ENCODE data around the gene CCDC88B.

CCDC88B gene

GRCh38 chr11:64364911-64365310, 24.9 kb downstream of the CCDC88B start:
- Mint-ChIP-seq H3K9me3 (no peaks in the 10 kb centered on the region), H3K36me3 (ENCODE audit: low read depth) (peaks cover 45% of the 10 kb centered on the region), H3K4me1 (peaks cover 6% of the 10 kb centered on the region)

DNA sequence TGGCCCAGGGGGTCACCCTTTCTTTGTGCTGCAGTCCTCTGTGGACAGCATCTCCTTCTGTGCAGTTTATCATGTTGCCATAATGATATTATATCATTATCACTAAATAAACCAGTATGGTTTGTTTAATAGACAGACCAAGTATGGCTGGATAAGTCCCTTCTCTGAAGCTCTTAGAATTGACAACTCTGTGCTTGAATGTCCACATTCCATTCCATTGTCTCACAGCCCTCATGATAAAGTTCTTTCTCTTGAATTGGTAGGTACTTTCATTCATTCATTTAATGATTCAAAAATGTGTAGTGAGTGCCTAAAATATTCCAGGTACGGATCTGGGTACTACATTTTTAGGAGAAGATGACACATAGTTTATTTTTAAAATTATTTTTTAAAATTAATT, 26.7 kb downstream of the CCDC88B start:
- peaks cover 4% of the 10 kb centered on the region for H3K27me3 Mint-ChIP-seq (ENCODE audit: low read depth)
- H3K4me3 Mint-ChIP-seq = no peak overlapping the region
- H3K27ac Mint-ChIP-seq = no peak overlapping the region
- H3K4me1 Mint-ChIP-seq = no peaks in the 10 kb centered on the region
- no peaks in the 10 kb centered on the region for H3K9me3 Mint-ChIP-seq
- peaks cover 47% of the 10 kb centered on the region for H3K36me3 Mint-ChIP-seq (ENCODE audit: low read depth)
- TF ChIP-seq, protein P1, sequence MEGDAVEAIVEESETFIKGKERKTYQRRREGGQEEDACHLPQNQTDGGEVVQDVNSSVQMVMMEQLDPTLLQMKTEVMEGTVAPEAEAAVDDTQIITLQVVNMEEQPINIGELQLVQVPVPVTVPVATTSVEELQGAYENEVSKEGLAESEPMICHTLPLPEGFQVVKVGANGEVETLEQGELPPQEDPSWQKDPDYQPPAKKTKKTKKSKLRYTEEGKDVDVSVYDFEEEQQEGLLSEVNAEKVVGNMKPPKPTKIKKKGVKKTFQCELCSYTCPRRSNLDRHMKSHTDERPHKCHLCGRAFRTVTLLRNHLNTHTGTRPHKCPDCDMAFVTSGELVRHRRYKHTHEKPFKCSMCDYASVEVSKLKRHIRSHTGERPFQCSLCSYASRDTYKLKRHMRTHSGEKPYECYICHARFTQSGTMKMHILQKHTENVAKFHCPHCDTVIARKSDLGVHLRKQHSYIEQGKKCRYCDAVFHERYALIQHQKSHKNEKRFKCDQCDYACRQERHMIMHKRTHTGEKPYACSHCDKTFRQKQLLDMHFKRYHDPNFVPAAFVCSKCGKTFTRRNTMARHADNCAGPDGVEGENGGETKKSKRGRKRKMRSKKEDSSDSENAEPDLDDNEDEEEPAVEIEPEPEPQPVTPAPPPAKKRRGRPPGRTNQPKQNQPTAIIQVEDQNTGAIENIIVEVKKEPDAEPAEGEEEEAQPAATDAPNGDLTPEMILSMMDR (IDR thresholded peaks at IDR 0.05; ENCODE audit: unreplicated experiment in 3 of 3) = no peak

More at GRCh38 chr11:64364911-64365310, 24.9 kb downstream of the CCDC88B start:
- H3K4me3 Mint-ChIP-seq = no peak overlapping the region
- TF ChIP-seq, protein P1 (IDR thresholded peaks at IDR 0.05; ENCODE audit: unreplicated experiment in 3 of 3) = no peak
- no peak overlapping the region for H3K27ac Mint-ChIP-seq
- H3K27me3 Mint-ChIP-seq (ENCODE audit: low read depth) = peaks cover 4% of the 10 kb centered on the region

DNA sequence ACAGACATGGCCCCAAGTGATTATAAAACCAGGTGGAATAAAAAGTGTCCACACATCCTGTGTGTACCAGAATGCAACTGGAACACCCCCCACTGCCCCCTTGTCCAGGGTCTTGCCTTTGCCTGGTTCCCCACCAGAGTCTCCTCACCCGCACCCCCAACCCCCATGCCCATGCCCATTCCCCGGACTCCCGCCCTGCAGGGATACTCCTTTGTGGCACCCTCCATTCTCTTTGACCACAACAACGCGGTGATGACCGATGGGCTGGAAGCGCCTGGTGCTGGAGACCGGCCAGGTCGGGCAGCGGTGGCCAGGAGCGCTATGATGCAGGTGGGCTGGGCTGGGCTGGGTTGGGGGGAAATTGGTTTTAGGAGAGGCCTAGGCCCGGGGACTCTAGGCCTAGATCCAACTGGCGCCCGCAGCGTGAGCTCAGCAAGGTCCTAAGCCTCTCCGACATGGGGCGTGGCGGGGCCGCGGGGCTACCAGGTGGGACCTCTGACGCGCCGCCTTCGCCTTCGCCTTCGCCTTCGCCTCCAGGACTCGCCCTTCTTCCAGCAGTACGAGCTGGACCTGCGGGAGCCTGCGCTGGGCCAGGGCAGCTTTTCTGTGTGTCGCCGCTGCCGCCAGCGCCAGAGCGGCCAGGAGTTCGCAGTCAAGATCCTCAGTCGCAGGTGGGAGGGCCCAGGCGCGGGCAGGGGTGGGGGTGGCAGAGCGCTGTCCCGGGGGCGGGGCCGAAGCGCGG, 28.1 kb downstream of the CCDC88B start:
- H3K27ac Mint-ChIP-seq = no peak overlapping the region
- no peak overlapping the region for H3K4me3 Mint-ChIP-seq
- H3K36me3 Mint-ChIP-seq (ENCODE audit: low read depth) = peaks cover 38% of the 10 kb centered on the region
- TF ChIP-seq, protein P1 (IDR thresholded peaks at IDR 0.05; ENCODE audit: unreplicated experiment in 3 of 3) = no peak
- peaks cover 5% of the 10 kb centered on the region for H3K27me3 Mint-ChIP-seq (ENCODE audit: low read depth)
- no peaks in the 10 kb centered on the region for H3K4me1 Mint-ChIP-seq
- H3K9me3 Mint-ChIP-seq = no peaks in the 10 kb centered on the region

DNA sequence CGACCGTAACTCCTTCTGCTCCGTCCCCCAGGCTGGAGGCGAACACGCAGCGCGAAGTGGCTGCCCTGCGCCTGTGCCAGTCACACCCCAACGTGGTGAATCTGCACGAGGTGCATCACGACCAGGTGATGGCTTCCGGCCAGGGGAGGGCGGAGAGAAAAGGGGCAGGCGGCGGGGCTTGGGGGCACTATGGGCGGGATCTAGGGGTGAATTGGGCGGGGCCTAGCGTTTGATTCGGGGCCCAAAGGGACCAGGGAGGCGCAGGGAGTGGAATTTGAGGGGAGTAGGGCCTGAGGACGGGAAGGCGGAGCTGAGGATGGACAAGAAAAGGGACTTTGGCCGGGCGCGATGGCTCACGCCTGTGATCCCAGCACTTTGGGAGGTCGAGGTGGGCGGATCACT, 28.7 kb downstream of the CCDC88B start:
- Mint-ChIP-seq H3K4me3 (no peak overlapping the region), H3K27me3 (ENCODE audit: low read depth) (peaks cover 5% of the 10 kb centered on the region), H3K4me1 (no peaks in the 10 kb centered on the region), H3K36me3 (ENCODE audit: low read depth) (peaks cover 33% of the 10 kb centered on the region), H3K27ac (no peak overlapping the region), H3K9me3 (no peaks in the 10 kb centered on the region)
- TF ChIP-seq, protein P1 (IDR thresholded peaks at IDR 0.05; ENCODE audit: unreplicated experiment in 3 of 3) = no peak

DNA sequence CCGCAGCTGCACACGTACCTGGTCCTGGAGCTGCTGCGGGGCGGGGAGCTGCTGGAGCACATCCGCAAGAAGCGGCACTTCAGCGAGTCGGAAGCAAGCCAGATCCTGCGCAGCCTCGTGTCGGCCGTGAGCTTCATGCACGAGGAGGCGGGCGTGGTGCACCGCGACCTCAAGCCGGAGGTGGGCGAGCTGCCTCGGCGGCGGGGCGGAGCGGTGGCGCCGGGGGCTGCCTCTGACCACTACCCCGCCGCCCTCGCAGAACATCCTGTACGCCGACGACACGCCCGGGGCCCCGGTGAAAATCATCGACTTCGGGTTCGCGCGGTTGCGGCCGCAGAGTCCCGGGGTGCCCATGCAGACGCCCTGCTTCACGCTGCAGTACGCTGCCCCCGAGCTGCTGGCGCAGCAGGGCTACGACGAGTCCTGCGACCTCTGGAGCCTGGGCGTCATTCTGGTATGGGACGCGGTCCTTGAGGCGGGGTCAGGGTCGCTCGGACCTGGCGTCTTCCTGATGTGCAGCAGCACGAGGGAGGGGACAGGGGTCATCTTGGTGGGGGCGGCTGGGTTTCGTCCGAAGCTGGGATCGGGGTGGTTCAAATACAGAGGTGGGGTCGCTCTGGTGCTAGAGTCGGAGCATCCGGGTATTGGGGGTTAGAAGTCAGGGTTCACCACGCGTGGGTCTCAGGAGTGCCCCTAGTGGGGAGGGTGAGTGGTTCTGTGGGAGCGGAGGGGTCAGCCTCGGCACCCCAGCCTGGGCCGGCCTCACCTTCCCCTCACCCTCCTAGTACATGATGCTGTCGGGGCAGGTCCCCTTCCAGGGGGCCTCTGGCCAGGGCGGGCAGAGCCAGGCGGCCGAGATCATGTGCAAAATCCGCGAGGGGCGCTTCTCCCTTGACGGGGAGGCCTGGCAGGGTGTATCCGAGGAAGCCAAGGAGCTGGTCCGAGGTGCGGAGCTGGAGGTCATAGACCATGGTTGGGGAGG, 29.7 kb downstream of the CCDC88B start:
- no peaks in the 10 kb centered on the region for H3K9me3 Mint-ChIP-seq
- H3K4me1 Mint-ChIP-seq = no peaks in the 10 kb centered on the region
- peaks cover 5% of the 10 kb centered on the region for H3K27me3 Mint-ChIP-seq (ENCODE audit: low read depth)
- H3K4me3 Mint-ChIP-seq = no peak overlapping the region
- H3K27ac Mint-ChIP-seq = no peak overlapping the region
- TF ChIP-seq, protein P1 (IDR thresholded peaks at IDR 0.05; ENCODE audit: unreplicated experiment in 3 of 3) = no peak
- H3K36me3 Mint-ChIP-seq (ENCODE audit: low read depth) = peaks cover 27% of the 10 kb centered on the region
